ENCODE results near the gene MACROD2.

The MACROD2 gene

GRCh38 chr20:16061351-16061750, 2066.0 kb downstream of the MACROD2 start:
- H3K4me3 ChIP-seq (ENCODE audit: low read length), result no peak overlapping the region
- TF ChIP-seq ZNF274 (IDR thresholded peaks at IDR 0.05; ENCODE audit: low read depth, low read length), result no peak

GRCh38 chr20:16062661-16063581, 2067.6 kb downstream of the MACROD2 start:
- no peak for TF ChIP-seq ZNF274 (IDR thresholded peaks at IDR 0.05; ENCODE audit: low read depth, low read length)
- no peak overlapping the region for H3K4me3 ChIP-seq (ENCODE audit: low read length)

GRCh38 chr20:16063881-16064280, 2068.6 kb downstream of the MACROD2 start:
- H3K4me3 ChIP-seq (ENCODE audit: low read length), result no peak overlapping the region
- TF ChIP-seq ZNF274 (IDR thresholded peaks at IDR 0.05; ENCODE audit: low read depth, low read length), result no peak

- TF ChIP-seq ZNF274 (IDR thresholded peaks at IDR 0.05; ENCODE audit: low read depth, low read length), result no peak
- no peak overlapping the region for H3K4me3 ChIP-seq (ENCODE audit: low read length)
Measured at GRCh38 chr20:16064989-16065707, 2069.8 kb downstream of the MACROD2 start.

- no peak overlapping the region for H3K4me3 ChIP-seq (ENCODE audit: low read length)
- no peak for TF ChIP-seq ZNF274 (IDR thresholded peaks at IDR 0.05; ENCODE audit: low read depth, low read length)
Measured at GRCh38 chr20:16066571-16066970, 2071.3 kb downstream of the MACROD2 start.

- no peak overlapping the region for H3K4me3 ChIP-seq (ENCODE audit: low read length)
- no peak for TF ChIP-seq ZNF274 (IDR thresholded peaks at IDR 0.05; ENCODE audit: low read depth, low read length)
Measured at GRCh38 chr20:16069389-16070010, 2074.2 kb downstream of the MACROD2 start.

- no peak overlapping the region for H3K4me3 ChIP-seq (ENCODE audit: low read length)
- TF ChIP-seq ZNF274 (IDR thresholded peaks at IDR 0.05; ENCODE audit: low read depth, low read length), result no peak
Measured at GRCh38 chr20:16072220-16072619, 2076.9 kb downstream of the MACROD2 start.

GRCh38 chr20:16078172-16078898, 2083.0 kb downstream of the MACROD2 start:
- no peak for TF ChIP-seq ZNF274 (IDR thresholded peaks at IDR 0.05; ENCODE audit: low read depth, low read length)
- H3K4me3 ChIP-seq (ENCODE audit: low read length), result no peak overlapping the region

- no peak for TF ChIP-seq ZNF274 (IDR thresholded peaks at IDR 0.05; ENCODE audit: low read depth, low read length)
- no peak overlapping the region for H3K4me3 ChIP-seq (ENCODE audit: low read length)
Measured at GRCh38 chr20:16081421-16081820, 2086.1 kb downstream of the MACROD2 start.

GRCh38 chr20:16082051-16082550, 2086.8 kb downstream of the MACROD2 start:
- H3K4me3 ChIP-seq (ENCODE audit: low read length), result no peak overlapping the region
- TF ChIP-seq ZNF274 (IDR thresholded peaks at IDR 0.05; ENCODE audit: low read depth, low read length), result no peak

GRCh38 chr20:16083639-16084280, 2088.4 kb downstream of the MACROD2 start:
- no peak overlapping the region for H3K4me3 ChIP-seq (ENCODE audit: low read length)
- TF ChIP-seq ZNF274 (IDR thresholded peaks at IDR 0.05; ENCODE audit: low read depth, low read length), result no peak

- TF ChIP-seq ZNF274 (IDR thresholded peaks at IDR 0.05; ENCODE audit: low read depth, low read length), result no peak
- H3K4me3 ChIP-seq (ENCODE audit: low read length), result no peak overlapping the region
Measured at GRCh38 chr20:16095226-16095625, 2099.9 kb downstream of the MACROD2 start.

- no peak overlapping the region for H3K4me3 ChIP-seq (ENCODE audit: low read length)
- TF ChIP-seq ZNF274 (IDR thresholded peaks at IDR 0.05; ENCODE audit: low read depth, low read length), result no peak
Measured at GRCh38 chr20:16096756-16097326, 2101.5 kb downstream of the MACROD2 start.

All from GM08714 (cell line).